HG03097 (cell line): ENCODE results near the gene JAG1.

Experiments used
- ATAC-seq: cut with Tn5 transposase; IDR thresholded peaks from one replicate; pipeline ENCODE4 v1.9.1; 2021; ENCODE audit not compliant: unreplicated experiment, low FRiP score

JAG1 gene

GRCh38 chr20:10655720-10656669, 17.8 kb downstream of the JAG1 start:
- no peak for ATAC-seq

DNA sequence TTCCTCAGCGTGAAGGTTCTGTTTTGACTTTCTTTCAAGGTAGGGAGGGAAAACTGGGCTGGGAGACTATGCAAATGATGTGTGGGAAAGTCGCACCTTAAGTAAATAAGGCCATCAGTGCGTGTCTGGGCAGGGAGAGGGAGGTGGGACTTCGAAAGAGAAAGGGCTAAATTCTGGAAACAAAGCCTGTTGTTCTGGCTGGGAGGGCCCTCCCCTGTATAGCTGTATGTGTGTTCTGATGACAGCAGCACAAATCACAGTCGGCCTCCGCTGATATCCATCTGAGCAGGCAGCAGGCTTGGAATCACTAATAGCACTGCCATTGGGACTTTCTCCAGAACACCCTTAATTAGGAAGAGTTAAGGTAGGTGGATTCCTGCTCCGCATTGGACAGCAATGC, 19.2 kb downstream of the JAG1 start:
- no peak for ATAC-seq

GRCh38 chr20:10654250-10654610, 19.6 kb downstream of the JAG1 start:
- no peak for ATAC-seq

DNA sequence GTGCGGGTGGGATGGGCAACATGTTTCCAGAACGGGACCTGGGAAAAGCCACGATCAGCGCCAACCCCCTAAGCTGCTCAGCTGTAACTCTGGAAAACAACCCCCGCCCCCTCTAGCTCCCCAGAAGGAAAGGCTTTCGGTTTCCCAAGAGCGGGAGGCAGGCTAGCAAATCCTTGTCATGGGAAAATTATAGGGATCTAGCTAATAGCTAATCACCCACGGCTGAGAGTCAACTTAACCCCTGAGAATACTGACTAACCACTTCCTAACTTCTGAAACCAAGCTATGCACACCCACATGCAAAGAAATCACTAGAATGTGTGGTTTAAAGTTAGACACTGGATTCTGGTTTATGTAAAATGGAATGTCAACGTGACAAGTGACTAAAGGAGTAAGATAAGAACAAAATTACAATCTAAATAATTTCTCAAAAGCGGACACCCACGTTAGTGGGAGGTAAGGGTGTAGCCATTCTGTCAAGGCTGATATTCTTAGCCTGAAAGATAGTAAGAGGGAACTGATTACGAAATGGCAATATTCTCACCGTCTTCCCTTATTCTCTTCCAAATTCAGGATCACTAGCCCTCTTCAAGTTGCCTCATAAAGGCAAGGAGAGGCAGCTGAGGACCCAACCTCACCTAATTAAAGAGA, 20.1 kb downstream of the JAG1 start:
- ATAC-seq: no peak

DNA sequence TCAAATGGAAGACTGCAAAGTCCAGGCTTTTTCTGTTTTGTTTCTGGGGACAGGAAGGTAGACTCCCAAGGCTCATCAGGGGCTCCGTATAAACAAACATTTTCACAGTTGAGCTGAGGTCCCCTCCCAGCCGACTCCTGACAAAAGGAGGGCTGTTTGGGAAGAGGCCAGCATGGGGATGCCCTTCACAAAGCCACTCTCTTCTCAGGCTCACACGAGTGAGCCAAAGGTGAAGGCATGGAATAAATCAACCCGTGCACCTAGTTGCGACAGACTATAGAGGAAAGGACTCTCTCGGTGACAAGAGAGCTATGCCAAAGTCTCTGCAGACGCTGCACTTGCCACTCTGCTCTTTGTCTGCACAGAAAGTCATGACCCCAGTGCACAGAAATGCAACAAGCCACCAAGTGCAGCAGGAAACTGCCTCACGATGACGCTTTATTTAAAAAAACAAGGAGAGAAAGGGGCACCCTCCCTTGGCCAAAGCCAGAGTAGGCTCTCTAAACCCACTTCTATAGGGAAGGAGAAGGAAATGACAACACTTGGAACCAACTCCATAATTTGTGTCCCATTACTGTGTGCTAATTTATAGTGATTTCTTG, 21.0 kb downstream of the JAG1 start:
- no peak for ATAC-seq

GRCh38 chr20:10652185-10652584, 21.6 kb downstream of the JAG1 start:
- ATAC-seq: no peak

- no peak for ATAC-seq
Measured at GRCh38 chr20:10651227-10651990, 22.4 kb downstream of the JAG1 start.

DNA sequence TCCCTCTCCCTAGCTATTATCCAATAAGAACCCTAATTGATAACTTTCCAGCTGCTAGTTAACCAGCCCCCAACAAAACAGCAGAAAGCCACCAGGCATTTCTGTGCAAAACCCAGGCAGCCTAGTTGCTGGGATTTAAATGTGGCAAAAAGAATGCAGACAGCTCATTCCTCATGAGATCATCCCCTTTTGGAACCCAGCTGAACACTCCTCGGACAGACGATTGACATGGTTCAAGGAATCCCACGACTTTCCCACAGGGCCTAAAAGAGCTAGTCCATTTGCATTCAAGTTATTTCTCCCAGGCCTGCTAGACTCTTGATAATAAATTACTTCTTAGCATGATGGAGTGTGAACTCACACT, 24.0 kb downstream of the JAG1 start:
- no peak for ATAC-seq

DNA sequence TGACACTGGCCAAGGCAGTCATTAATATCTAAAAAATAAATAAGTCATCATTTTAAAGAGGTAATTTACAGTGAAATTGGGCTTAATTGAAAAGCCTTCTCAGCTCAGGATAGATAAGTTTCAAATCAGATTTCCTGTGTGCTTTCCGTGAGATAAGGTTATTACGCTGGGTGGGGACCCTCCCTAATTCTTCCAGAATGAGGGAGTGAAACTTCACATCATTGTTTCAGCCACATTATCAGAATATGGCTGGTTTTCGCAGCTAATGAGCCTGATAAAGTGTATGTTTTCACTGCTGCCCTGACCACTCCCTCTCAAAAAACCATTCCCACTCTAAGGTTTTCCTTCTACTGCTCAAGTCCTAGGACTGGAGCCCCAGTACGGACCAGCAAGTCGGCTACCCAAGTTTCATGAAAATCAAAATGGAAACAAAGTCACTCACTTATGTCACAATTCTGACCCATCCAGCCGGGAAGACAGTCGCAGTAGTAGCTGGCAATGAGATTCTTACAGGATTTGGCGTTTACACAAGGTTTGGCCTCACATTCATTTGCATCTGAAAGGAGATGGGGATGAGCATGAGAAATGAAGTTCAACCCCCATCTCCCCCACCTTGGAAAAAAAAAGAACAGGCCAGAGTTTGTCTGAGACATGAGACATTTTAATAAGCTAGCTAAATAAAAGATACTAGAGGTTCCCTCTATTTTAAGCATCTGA, 24.6 kb downstream of the JAG1 start:
- ATAC-seq: no peak

- no peak for ATAC-seq
Measured at GRCh38 chr20:10648651-10649050, 25.1 kb downstream of the JAG1 start.

DNA sequence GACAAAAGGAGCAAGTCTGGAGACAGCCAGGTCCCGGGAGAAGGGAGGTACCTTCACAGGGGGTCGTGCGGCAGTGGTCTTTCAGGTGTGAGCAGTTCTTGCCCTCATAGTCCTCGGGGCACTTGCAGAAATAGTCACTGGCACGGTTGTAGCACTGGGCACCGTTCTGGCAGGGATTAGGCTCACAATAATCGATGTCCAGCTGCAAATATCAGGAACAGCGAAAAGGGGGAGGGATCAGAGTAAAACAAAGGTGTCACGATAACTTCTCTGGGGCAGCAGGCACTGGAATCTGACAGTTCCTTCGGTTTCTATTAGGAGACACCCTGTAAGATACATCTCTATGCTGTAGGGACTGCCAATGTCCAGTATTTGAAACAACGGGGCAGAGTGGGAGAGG, 25.9 kb downstream of the JAG1 start:
- no peak for ATAC-seq

- no peak for ATAC-seq
Measured at GRCh38 chr20:10647471-10647870, 26.3 kb downstream of the JAG1 start.

DNA sequence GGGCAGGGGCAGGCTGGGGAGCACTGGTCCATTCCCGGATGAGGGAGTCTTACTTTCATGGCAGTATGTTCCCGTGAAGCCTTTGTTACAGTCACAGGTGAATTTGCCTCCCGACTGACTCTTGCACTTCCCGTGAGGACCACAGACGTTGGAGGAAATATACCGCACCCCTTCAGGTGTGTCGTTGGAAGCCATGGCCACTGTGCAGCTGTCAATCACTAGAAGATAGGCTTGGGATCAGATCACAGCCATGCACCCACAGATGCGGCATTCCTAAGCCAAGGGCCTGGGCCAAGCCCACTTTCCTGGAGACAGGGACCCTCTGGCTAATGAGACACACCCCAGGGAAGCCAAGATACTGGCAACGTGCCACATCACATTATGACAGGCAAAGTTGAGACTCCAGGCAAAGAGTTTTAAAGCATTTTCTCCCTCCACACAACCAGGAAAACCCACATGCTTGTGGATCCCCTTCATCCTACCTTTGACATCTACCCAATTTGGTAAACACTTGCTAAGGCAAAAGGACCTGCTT, 26.8 kb downstream of the JAG1 start:
- no peak for ATAC-seq

DNA sequence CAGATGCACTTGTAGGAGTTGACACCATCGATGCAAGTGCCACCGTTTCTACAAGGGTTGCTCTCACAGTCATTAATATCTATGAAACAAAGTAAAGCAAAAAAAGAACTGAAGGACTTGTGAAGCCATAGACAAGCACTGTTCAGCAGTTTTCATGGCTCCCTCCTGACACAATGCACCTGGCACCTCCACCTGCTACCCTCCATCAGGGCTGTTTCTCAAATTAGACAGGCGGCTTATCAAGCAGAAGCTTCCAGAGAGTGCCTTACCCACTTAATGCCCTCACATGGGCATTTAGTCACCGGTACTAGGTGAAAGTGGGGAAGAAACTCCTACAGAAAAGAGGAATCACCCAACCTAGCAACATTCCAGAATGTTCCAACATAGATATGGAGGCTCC, 27.8 kb downstream of the JAG1 start:
- ATAC-seq: no peak

DNA sequence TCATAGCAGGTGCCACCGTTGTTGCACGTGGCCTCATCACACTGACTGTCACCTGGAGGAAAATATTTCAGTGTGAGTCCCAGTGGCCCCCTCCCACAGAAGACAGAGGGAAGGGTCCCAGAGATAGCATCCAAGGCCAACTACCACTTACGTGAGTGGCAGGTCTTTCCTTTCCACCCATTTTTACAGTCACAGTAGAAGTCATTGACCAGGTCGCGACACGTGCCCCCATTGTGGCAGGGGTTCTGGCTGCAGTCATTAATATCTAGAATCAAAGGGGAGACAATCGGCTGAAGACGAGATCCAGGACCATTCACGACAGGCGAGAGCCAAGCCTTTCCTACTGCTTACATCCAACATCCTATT, 28.6 kb downstream of the JAG1 start:
- no peak for ATAC-seq

DNA sequence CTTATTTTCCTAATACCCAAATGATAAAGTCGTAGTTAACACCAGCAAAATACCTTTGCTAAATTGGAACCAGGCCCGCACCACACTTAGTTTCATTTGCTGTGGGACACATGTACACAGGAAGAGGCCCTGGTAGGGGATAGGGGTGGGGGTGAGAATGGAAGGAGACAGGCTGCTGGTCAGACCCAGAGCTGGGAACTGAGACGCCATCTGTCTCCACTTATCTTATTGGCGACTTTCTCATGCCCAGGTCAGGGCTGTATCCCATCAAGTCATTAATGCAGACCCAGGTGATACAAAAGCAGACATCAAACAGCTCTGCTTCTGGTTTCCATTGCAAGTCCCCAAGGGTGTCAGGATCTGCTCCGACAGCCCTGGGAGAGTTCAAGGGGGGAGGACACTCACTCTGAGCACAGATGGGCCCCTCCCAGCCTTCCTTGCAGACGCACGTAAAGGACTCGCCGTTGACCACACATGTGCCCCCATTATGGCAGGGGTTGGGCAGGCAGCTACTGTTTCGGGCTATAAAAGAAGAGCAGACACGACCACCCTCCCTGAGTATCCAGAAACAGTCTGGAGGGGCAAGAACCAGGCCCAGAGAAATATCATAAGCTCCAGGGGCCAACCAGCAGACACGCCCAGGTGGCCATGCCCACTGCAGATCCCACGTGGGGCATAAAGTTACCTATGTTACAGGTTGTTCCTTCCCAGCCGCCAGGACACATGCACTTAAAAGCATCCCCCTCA, 29.2 kb downstream of the JAG1 start:
- no peak for ATAC-seq

GRCh38 chr20:10643560-10643873, 30.3 kb downstream of the JAG1 start:
- no peak for ATAC-seq

- ATAC-seq: no peak
Measured at GRCh38 chr20:10642856-10643559, 30.8 kb downstream of the JAG1 start.

DNA sequence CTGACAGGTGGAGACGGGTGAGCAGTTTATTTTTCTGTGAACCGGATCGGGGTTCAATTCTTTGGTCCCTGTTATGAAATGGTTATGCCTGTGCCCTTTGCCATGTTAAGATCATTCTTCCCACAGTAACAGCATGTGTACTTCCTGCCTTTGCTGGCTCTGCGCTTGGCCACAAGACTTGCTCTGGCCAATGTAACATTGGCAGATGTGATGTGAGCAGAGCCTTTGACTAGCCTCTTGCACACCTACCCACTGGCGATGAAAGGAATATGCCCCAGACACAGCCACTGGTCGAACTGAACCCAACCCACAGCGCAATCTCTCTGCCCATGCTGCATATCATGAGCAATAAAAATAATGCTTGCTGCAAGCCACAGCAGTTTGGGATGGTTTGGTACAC, 31.9 kb downstream of the JAG1 start:
- ATAC-seq: no peak
